Right cardiac atrium (tissue), 5 donors: ENCODE measurements around the gene ZNF546. TPM values are rescaled to one million over a fixed set of nuclear protein-coding genes. Genes with fewer than 3 reads are reported as not detected.
A peak's percentile ranks its signal among the peaks of the same experiment; 100 is the strongest.
"Not testable (repeated sequence)": the region's sequence is repeated elsewhere in the genome, so short reads cannot be mapped to it uniquely, and the experiment has no call there.

Experiments used
- ATAC-seq, 2 donors: fragments of 200-7000 bp; cut with Tn5 transposase; one replicate each; pipeline versions ENCODE4 v1.8.0 to v1.9.1; 2020; ENCODE audit warnings: moderate library complexity in 2 of 2, mild to moderate bottlenecking in 1 of 2
- DNase-seq, 3 donors: peaks; one replicate each; pipeline ENCODE4 v3.0.0-alpha.2; 2020
- H3K27ac ChIP-seq: one replicate; pipeline ENCODE4 v1.5.1; 2013; ENCODE audit warnings: mild to moderate bottlenecking, low read length, control low read depth, moderate library complexity
- H3K27me3 ChIP-seq: one replicate; pipeline ENCODE4 v1.6.1; 2013; ENCODE audit not compliant: control insufficient read depth, insufficient read depth
- H3K4me1 ChIP-seq: one replicate; pipeline ENCODE4 v1.6.1; 2013; ENCODE audit warnings: low read length; ENCODE audit not compliant: control insufficient read depth, insufficient read depth
- H3K4me3 ChIP-seq: one replicate; pipeline ENCODE4 v1.5.1; 2013; ENCODE audit warnings: low read length, control low read depth
- H3K9me3 ChIP-seq: one replicate; pipeline ENCODE4 v1.6.1; 2013; ENCODE audit warnings: low read length; ENCODE audit not compliant: control insufficient read depth
- WGBS: extraction: QIAGEN DNeasy Blood & Tissue Kit; methylation state at CpG from one replicate; pipeline ENCODE4 v1.1.7; 2013; 5-methylcytosine and 5-hydroxymethylcytosine counted together
- intact Hi-C, 4 donors: fragments of 100-400 bp; cut with DNase I; formaldehyde crosslinking; loops; one replicate each; pipeline versions ENCODE4 v1.11.0 to v1.14.0; 2022 to 2023
- long read RNA-seq, 4 donors: library from polyadenylated mRNA; unstranded; transcript quantifications; one replicate each; pipeline ENCODE4 v2.0.0, GENCODE V29; 2020 to 2021
- polyA plus RNA-seq: library from polyadenylated mRNA; stranded (reverse); fragments of 200-250 nt; gene quantifications from one replicate; pipeline ENCODE4 v1.2.3, GENCODE V29; 2013
- total RNA-seq, 4 donors: library from RNA; stranded (reverse); fragmentation: NEBNext Ultra II Directional; extraction: Animal tissue kit (Norgen Biotek cat#: 25700); gene quantifications; one replicate each; pipeline ENCODE4 v1.2.1, GENCODE V29; 2021
- donor health status: healthy with polysubstance abuse.
- donor health status: DM: no; HTN: yes; CAD: no.
- donor health status: DM: no; HTN: no; CAD: no.
- donor health status: DM: no; HTN: yes; CAD: no; lungs with severe emphysema.
- donor health status: DM: yes; HTN: yes; CAD: no.

Gene ZNF546
- total RNA-seq (10 to 100 TPM in 1 of 4 donors, 1 to 10 TPM in 3; 5.8 to 10.8 (median 9.0) TPM), polyA plus RNA-seq (4.4 TPM)
- long read RNA-seq, donor 1, partial matches to known transcripts = 0 of 2 reads
- long read RNA-seq, donor 1, other reads (novel, unspliced or antisense) = 0 of 2 reads
- long read RNA-seq, donor 2, partial matches to known transcripts = 0 of 4 reads
- long read RNA-seq, donor 2, other reads (novel, unspliced or antisense) = 3 of 4 reads
- long read RNA-seq, donor 3, full-length matches to known transcripts = 9 of 13 reads
- long read RNA-seq, donor 3, partial matches to known transcripts = 0 of 13 reads
- long read RNA-seq, donor 3, other reads (novel, unspliced or antisense) = 4 of 13 reads
- long read RNA-seq, donor 4, partial matches to known transcripts = 0 of 2 reads
- long read RNA-seq, donor 4, other reads (novel, unspliced or antisense) = 0 of 2 reads

GRCh38 chr19:39996811-39997637 lies at the start of gene ZNF546:
ZNF546 (plus strand) TSS chr19:39997060; CDS start chr19:39998327, 1,267 bp downstream.
- intact Hi-C loops = no loop called here
- H3K9me3 ChIP-seq = no peaks in the 10 kb centered on the region
- peak within 1 kb of the TSS; percentile 93 for H3K4me3 ChIP-seq
- no peaks in the 10 kb centered on the region for H3K4me1 ChIP-seq
- no peaks in the 10 kb centered on the region for H3K27me3 ChIP-seq
- peak within 1 kb of the TSS; percentile 88 for H3K27ac ChIP-seq
- ATAC-seq (peak; percentile 99), DNase-seq (peak; percentile 94 to 97 (median 96))
- 4% methylated on average over 53 of the region's 53 CpGs for WGBS

- no peaks in the 10 kb centered on the region for H3K4me1 ChIP-seq
- 70% methylated on average over 2 of the region's 2 CpGs for WGBS
- H3K27ac ChIP-seq = no peak overlapping the region
- DNase-seq (no peak), ATAC-seq (no peak)
- H3K9me3 ChIP-seq = no peaks in the 10 kb centered on the region
- H3K4me3 ChIP-seq = no peak overlapping the region
- no peaks in the 10 kb centered on the region for H3K27me3 ChIP-seq
- intact Hi-C loops = no loop called here
Observed at GRCh38 chr19:39949026-39949747, 47.7 kb upstream of the ZNF546 start.

- no peaks in the 10 kb centered on the region for H3K27me3 ChIP-seq
Observed at GRCh38 chr19:39951065-39951650, 45.7 kb upstream of the ZNF546 start.

GRCh38 chr19:39951686-39952085 lies 45.2 kb upstream of the ZNF546 start:
- DNase-seq (no peak), ATAC-seq (no peak)
- intact Hi-C loops = no loop called here
- WGBS = 59% methylated on average over 3 of the region's 3 CpGs
- H3K4me1 ChIP-seq = no peaks in the 10 kb centered on the region
- no peak overlapping the region for H3K27ac ChIP-seq
- no peaks in the 10 kb centered on the region for H3K9me3 ChIP-seq
- no peaks in the 10 kb centered on the region for H3K27me3 ChIP-seq
- H3K4me3 ChIP-seq = no peak overlapping the region

More at GRCh38 chr19:39951065-39951650, 45.7 kb upstream of the ZNF546 start:
- no peak overlapping the region for H3K4me3 ChIP-seq
- ATAC-seq = no peak
- no peaks in the 10 kb centered on the region for H3K4me1 ChIP-seq
- H3K27ac ChIP-seq = no peak overlapping the region
- intact Hi-C loops = no loop called here
- WGBS = 93% methylated on average over 2 of the region's 2 CpGs
- no peak for DNase-seq
- H3K9me3 ChIP-seq = no peaks in the 10 kb centered on the region

DNA sequence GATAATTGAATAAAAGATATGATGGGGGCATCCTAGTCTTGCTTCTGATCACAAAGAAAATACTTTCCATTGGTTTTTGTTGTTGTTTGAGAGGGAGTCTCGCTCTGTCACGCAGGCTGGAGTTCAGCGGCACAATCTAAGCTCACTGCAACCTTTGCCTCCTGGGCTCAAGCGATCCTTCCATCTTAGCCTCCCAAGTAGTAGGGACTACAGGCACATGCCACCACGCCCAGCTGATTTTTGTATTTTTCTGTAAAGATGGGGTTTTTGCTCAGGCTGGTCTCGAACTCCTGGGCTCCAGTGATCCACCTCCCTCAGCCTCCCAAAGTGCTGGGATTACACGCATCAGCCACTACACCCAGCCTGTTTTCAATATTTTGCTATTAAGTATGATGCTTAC lies 42.9 kb upstream of the ZNF546 start:
- H3K4me1 ChIP-seq = no peaks in the 10 kb centered on the region
- 90% methylated on average over 7 of the region's 7 CpGs for WGBS
- no peak overlapping the region for H3K4me3 ChIP-seq
- no peak for DNase-seq
- ATAC-seq = no peak
- H3K27ac ChIP-seq = no peak overlapping the region
- no peaks in the 10 kb centered on the region for H3K27me3 ChIP-seq
- intact Hi-C loops = no loop called here
- no peaks in the 10 kb centered on the region for H3K9me3 ChIP-seq

DNA sequence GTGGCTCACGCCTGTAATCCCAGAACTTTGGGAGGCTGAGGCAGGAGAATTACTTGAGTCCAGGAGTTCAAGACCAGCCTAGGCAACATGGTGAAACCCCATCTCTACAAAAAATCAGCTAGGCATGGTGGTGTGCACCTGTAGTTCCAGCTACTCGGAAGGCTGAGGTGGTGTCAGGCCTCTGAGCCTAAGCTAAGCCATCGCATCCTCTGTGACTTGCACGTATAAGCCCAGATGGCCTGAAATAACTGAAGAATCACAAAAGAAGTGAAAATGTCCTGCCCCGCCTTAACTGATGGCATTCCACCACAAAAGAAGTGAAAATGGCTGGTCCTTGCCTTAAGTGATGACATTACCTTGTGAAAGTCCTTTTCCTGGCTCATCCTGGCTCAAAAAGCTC lies 39.0 kb upstream of the ZNF546 start:
- H3K27me3 ChIP-seq, DNase-seq, H3K27ac ChIP-seq, H3K4me1 ChIP-seq, intact Hi-C loops, ATAC-seq, H3K4me3 ChIP-seq, H3K9me3 ChIP-seq: not testable (repeated sequence)
- 86% methylated on average over 5 of the region's 5 CpGs for WGBS

- H3K4me1 ChIP-seq, H3K27ac ChIP-seq, H3K9me3 ChIP-seq, H3K27me3 ChIP-seq, intact Hi-C loops, DNase-seq, H3K4me3 ChIP-seq, ATAC-seq: not testable (repeated sequence)
- 87% methylated on average over 3 of the region's 3 CpGs for WGBS
Observed at GRCh38 chr19:39958942-39959341, 37.9 kb upstream of the ZNF546 start.

- DNase-seq, H3K9me3 ChIP-seq, H3K27me3 ChIP-seq, H3K4me3 ChIP-seq, intact Hi-C loops, H3K4me1 ChIP-seq, H3K27ac ChIP-seq, ATAC-seq: not testable (repeated sequence)
- WGBS = 55% methylated on average over 9 of the region's 13 CpGs
Observed at GRCh38 chr19:39959407-39959806, 37.5 kb upstream of the ZNF546 start.

DNA sequence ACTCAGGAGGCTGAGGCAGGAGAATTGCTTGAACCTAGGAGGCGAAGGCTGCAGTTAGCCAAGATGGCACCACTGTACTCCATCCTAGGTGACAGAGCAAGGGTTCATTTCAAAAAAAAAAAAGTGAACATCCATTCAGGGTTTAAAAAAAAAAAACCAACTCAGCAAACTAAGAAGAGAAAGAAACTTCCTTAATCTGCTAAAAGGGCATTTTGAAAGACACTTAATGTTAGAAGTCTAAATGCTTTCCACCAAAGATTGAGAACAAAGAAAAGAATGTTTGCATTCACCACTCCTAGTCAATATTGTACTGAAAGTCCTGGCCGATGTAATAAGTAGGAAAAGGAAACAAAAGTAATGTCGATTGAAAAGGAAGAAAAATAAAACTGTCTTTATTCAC lies 33.0 kb upstream of the ZNF546 start:
- ATAC-seq (no peak), DNase-seq (no peak)
- 75% methylated on average over 3 of the region's 3 CpGs for WGBS
- Histone ChIP-seq H3K4me1 (no peaks in the 10 kb centered on the region), H3K4me3 (no peak overlapping the region), H3K9me3 (no peaks in the 10 kb centered on the region), H3K27ac (no peak overlapping the region), H3K27me3 (no peaks in the 10 kb centered on the region)
- intact Hi-C loops = no loop called here

- Histone ChIP-seq H3K9me3 (no peaks in the 10 kb centered on the region), H3K27me3 (no peaks in the 10 kb centered on the region), H3K27ac (no peak overlapping the region), H3K4me3 (no peak overlapping the region), H3K4me1 (no peaks in the 10 kb centered on the region)
- ATAC-seq = no peak
- intact Hi-C loops = no loop called here
- WGBS = 93% methylated on average over 6 of the region's 6 CpGs
- DNase-seq = no peak
Observed at GRCh38 chr19:39966617-39967016, 30.2 kb upstream of the ZNF546 start.
